HG03159 (cell line): ENCODE measurements around the gene BRME1.
"Not testable (repeated sequence)": the region's sequence is repeated elsewhere in the genome, so short reads cannot be mapped to it uniquely, and the experiment has no call there.

Experiments used
- ATAC-seq: cut with Tn5 transposase; IDR thresholded peaks from one replicate; pipeline ENCODE4 v1.9.1; 2021; ENCODE audit warnings: mild to moderate bottlenecking, moderate library complexity; ENCODE audit not compliant: unreplicated experiment

Gene BRME1

GRCh38 chr19:13868663-13869062 is 37.3 kb downstream of the BRME1 start:
- no peak for ATAC-seq

- ATAC-seq, result no peak
These were observed 39.4 kb downstream of the BRME1 start for GRCh38 chr19:13866463-13867046.

DNA sequence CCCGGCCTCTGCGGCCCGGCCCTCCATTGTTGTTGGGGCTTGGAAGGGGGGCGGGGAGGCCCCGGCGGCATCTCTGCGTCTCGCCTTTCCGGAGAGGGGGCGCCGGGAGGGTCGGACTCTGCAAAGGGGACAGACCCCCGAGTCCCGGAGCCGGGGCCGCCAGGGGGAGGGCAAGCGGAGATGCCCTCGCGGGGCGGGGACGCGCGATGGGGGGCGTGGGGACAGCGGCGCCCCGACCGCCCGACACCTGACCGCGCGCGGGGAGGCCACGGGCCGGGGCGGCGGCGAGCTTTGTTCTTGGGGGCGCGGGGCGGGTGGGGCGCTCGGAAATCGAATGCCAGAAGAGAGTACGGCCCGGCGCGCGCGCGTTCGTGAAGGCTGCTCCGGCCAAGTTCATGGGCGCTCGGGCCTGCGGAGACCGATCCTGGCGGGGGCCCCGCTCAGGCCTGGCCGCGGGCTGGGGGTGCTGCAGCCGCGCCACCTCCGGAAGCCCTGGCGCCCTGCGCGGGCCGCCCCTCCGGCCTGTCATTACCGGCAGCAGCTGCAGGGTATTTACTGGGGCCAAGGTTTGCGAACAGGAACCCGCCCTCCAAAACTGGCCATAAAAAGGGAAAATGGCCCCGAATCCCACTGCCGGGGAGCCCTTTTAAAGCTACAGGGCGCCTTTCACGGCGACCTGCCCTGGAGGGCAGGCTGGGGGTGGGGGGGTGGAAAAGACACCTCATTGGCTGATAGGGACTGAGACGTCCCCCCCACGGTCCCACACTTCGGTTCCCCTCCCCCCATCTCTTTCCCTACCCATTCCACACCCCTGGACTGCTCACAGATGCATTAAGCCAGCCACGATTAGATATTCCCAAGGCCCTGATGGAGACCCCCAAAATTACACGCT is 40.1 kb downstream of the BRME1 start:
- ATAC-seq, result no peak

GRCh38 chr19:13864667-13865570 is 41.0 kb downstream of the BRME1 start:
- no peak for ATAC-seq

GRCh38 chr19:13864046-13864666 is 41.8 kb downstream of the BRME1 start:
- ATAC-seq, result no peak

DNA sequence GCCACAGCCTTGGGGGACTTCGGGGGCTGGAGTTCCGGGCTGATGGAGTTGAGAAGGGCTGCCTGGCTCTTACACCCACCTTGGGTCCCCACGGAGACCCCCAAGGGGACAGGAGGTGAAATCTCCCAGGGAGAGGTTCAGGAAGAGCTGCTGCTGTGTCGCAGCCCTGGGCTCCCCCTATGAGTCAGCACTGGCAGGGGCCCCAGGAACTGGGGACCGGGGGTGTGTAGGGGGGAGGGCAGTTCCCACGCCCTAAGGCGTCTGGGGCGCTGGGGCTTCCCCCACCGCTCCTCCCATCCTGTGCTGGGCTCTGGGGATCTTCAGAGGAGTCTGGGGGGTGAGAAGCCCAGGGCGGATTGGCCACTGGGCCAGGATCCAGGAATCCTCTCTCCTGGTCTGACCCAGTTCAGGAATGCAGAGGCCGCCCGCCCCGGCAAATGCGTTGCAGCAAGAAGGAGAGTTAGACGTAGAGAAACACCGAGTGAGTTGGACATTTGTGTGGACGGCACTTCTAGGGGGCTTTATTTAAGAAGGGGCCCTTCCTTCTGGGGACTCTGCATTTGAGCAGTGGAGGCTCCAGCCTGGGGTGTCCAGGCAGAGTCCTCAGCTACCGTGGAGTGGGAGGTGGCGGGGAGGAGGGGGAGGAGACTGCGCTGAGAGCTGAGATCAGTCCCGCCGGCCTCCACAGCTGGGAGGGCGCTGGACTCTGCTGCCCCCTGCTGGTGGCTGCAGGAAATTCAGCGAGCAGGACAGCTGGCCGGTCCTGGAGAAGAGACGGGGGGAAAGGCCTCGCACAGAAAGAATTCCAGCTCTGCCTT is 44.0 kb downstream of the BRME1 start:
- peak; percentile 63 for ATAC-seq

- ATAC-seq, result peak; percentile 28
These were observed 44.6 kb downstream of the BRME1 start for GRCh38 chr19:13861392-13861713.

- ATAC-seq, result no peak
These were observed 45.1 kb downstream of the BRME1 start for GRCh38 chr19:13860679-13861391.

- ATAC-seq, result no peak
These were observed 46.5 kb downstream of the BRME1 start for GRCh38 chr19:13859361-13859880.

GRCh38 chr19:13856497-13856896 is 49.4 kb downstream of the BRME1 start:
- no peak for ATAC-seq

GRCh38 chr19:13852171-13852707 is 53.7 kb downstream of the BRME1 start:
- ATAC-seq, result not testable (repeated sequence)

GRCh38 chr19:13851734-13852114 is 54.2 kb downstream of the BRME1 start:
- ATAC-seq, result not testable (repeated sequence)

DNA sequence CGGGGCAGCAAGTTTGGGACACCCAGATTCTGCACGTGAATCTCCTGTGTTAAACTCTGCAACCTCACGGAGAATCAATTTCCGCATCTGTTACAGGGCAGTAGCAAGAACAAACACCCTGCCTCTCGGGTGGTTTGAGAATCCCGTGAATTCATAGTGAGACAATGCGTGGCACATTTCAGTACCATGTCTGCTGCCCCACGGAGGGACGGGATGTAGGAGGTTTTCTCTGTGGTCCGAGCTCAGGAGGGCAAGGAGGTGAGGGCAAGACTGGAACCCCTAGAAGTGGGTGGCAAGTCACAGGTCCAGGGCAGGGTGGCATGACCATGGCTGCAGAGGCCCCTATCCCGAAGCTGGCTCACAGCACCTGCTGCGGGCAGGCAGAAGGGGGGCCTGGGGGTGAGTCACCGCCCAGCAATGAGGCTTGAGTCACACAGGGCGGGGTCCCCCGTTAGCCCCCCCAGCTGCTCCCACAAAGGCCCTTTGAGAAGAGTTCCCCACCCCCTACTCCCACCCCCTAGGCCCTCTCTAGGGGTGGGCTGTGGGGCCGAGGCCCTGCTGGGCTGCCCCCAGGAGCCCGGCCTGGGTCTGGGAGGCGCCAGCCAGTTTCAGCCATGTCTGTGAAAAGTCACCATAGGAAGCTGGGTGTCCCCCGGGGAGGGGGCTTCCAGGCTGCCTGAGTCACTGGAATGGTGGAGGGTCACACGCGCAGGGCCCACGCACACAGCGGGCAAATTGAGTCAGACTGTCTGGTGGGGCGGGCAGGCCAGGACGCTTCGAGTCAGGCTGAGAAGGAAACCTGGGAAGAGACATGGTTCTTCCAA is 54.8 kb downstream of the BRME1 start:
- no peak for ATAC-seq

DNA sequence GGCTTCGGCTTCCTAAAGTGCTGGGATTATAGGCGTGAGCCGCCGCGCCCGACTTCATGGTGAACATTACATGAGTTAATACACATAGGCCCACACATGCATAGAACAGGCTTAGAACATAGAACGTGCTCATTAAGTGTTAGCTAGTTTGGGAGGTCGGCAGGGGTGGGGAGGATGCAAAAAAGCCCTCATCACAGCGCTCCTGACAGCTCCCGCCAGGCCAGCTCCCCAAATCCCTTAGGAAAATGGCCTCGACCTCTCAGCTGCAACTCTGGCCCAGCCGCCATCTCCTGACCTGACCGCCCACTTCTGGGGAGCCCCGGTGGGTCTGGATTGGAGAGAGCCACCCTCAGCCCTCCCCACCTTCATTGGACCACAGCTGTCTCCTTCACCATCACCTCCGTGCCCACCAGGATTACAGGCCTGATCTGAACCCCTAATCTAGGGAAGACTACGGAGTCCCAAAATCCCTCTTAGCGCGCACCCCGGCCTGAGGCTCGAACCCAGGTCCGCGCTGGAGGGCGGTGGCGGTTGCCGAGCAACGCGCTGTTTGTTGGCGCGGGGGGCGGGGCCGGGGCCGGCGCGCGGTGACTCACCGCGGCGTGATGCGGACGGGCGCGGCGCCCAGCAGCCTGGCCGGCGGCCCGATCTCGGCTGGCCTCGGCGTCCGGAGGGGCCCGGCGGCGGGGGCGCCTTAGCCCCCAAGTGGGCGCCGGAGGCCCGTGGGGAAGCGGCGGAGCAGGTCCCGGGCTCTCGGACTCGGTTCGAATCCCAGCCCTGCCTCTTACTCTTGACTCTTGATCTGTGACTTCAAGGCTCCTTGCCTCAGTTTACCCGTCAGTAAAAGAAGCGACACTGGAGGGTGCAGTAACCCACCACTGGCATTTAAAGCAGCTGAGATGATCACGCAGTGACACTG is 55.7 kb downstream of the BRME1 start:
- ATAC-seq, result no peak

GRCh38 chr19:13848798-13849676 is 56.9 kb downstream of the BRME1 start:
- no peak for ATAC-seq

GRCh38 chr19:13848340-13848677 is 57.6 kb downstream of the BRME1 start:
- no peak for ATAC-seq
